B cell (primary cell): ENCODE measurements around the gene PCDH15. TPM values are rescaled to one million over a fixed set of nuclear protein-coding genes. Genes with fewer than 3 reads are reported as not detected.

Source experiments
- ATAC-seq: fragments of 200-7000 bp; cut with Tn5 transposase; one replicate; pipeline ENCODE4 v1.10.0; 2021; ENCODE audit warnings: low read depth, mild to moderate bottlenecking, moderate number of reproducible peaks, moderate library complexity
- CTCF ChIA-PET: fragments of 350-600 bp; sonication (Branson Sonifier 250); formaldehyde crosslinking; loops from one replicate; lab custom pipeline; 2021; ENCODE audit warnings: antibody characterized with exemption, inconsistent platforms; lab: Charles Lee
- POLR2A ChIA-PET: fragments of 350-600 bp; sonication (Branson Sonifier 250); formaldehyde crosslinking; loops from one replicate; lab custom pipeline; 2021; ENCODE audit warnings: antibody characterized with exemption; lab: Charles Lee
- DNase-seq: peaks from one replicate; pipeline ENCODE4 v3.0.0; 2013
- H2AFZ ChIP-seq: 2 replicates; pipeline ENCODE4 v1.6.1; 2012; ENCODE audit warnings: mild to moderate bottlenecking, low read depth, low read length; ENCODE audit not compliant: insufficient read depth, poor library complexity, severe bottlenecking
- H3K27ac ChIP-seq, 2 donors: 1 replicate in 1 of 2; 2 replicates in 1 of 2; pipeline ENCODE4 v1.5.1; 2012 to 2013; ENCODE audit warnings: low read length in 2 of 2, mild to moderate bottlenecking in 2 of 2, moderate library complexity in 1 of 2
- H3K27me3 ChIP-seq, 4 experiments: fragments of 200-600 bp in 1 of 4; sonication (generic) in 1 of 4; replicated peaks in 1 of 4; 1 replicate in 2 of 4; 2 replicates in 2 of 4; pipeline versions ENCODE4 v1.6.1 to v1.7.0; 2013 to 2016; ENCODE audit warnings: low read length in 3 of 4, mild to moderate bottlenecking in 2 of 4, mixed read lengths in 1 of 4, moderate library complexity in 1 of 4; ENCODE audit not compliant: insufficient read depth in 4 of 4, control insufficient read depth in 3 of 4; ENCODE audit errors: control extremely low read depth in 1 of 4
- H3K36me3 ChIP-seq, 2 experiments: replicated peaks in 1 of 2; 1 replicate in 1 of 2; 2 replicates in 1 of 2; pipeline versions ENCODE4 v1.6.1 to v1.7.1; 2013; ENCODE audit warnings: low read length in 1 of 2; ENCODE audit not compliant: insufficient read depth in 2 of 2, control insufficient read depth in 1 of 2; ENCODE audit errors: control extremely low read depth in 1 of 2, extremely low read depth in 1 of 2
- H3K4me1 ChIP-seq, 2 donors: fragments of 200-600 bp in 1 of 2; sonication (generic) in 1 of 2; 1 replicate in 1 of 2; 2 replicates in 1 of 2; pipeline versions ENCODE4 v1.5.1 to v1.6.1; 2013 to 2017; ENCODE audit warnings: low read length in 2 of 2; ENCODE audit not compliant: control insufficient read depth in 2 of 2, insufficient read depth in 2 of 2
- H3K4me2 ChIP-seq: replicated peaks from 2 replicates; pipeline ENCODE3; 2012; ENCODE audit warnings: mild to moderate bottlenecking, low read depth, low read length; ENCODE audit not compliant: poor library complexity, severe bottlenecking
- H3K4me3 ChIP-seq, 5 experiments: fragments of 200-600 bp in 1 of 5; sonication (generic) in 1 of 5; 1 replicate in 3 of 5; 2 replicates in 2 of 5; pipeline versions ENCODE4 v1.5.1 to v1.7.0; 2011 to 2016; ENCODE audit warnings: low read length in 4 of 5, mild to moderate bottlenecking in 4 of 5, low read depth in 2 of 5, control low read depth in 1 of 5, moderate library complexity in 1 of 5; ENCODE audit not compliant: insufficient read depth in 1 of 5; ENCODE audit errors: control extremely low read depth in 1 of 5, extremely low read depth in 1 of 5
- H3K79me2 ChIP-seq: fragments of 200-600 bp; sonication (generic); one replicate; pipeline ENCODE4 v1.6.0; 2016; ENCODE audit warnings: low read length; ENCODE audit not compliant: control insufficient read depth, insufficient read depth
- H3K9ac ChIP-seq: fragments of 200-600 bp; sonication (generic); 2 replicates; pipeline ENCODE4 v1.6.1; 2017; ENCODE audit warnings: mild to moderate bottlenecking, low read length, moderate library complexity
- H3K9me3 ChIP-seq, 3 donors: one replicate each; pipeline versions ENCODE4 v1.6.1 to v1.7.1; 2013; ENCODE audit warnings: low read length in 2 of 3; ENCODE audit not compliant: control insufficient read depth in 2 of 3, insufficient read depth in 1 of 3; ENCODE audit errors: control extremely low read depth in 1 of 3
- H4K20me1 ChIP-seq: 2 replicates; pipeline ENCODE4 v1.6.0; 2012; ENCODE audit warnings: mild to moderate bottlenecking, low read length; ENCODE audit not compliant: insufficient read depth, control insufficient read depth, poor library complexity, severe bottlenecking
- H3K27ac Mint-ChIP-seq: one replicate; pipeline ENCODE4 v1.8.0; 2021; ENCODE audit warnings: mixed read lengths
- H3K27me3 Mint-ChIP-seq: one replicate; pipeline ENCODE4 v1.8.0; 2021; ENCODE audit warnings: mixed read lengths
- H3K4me1 Mint-ChIP-seq: one replicate; pipeline ENCODE4 v1.8.0; 2021; ENCODE audit warnings: mixed read lengths
- H3K4me3 Mint-ChIP-seq: one replicate; pipeline ENCODE4 v1.8.0; 2021; ENCODE audit warnings: mixed read lengths
- H3K9me3 Mint-ChIP-seq: one replicate; pipeline ENCODE4 v1.8.0; 2022; ENCODE audit warnings: mixed read lengths; ENCODE audit not compliant: insufficient read depth
- CTCF ChIP-seq: fragments of 200-600 bp; IDR thresholded peaks from one replicate; pipeline ENCODE4 v1.8.0; 2022; ENCODE audit warnings: antibody characterized with exemption, mild to moderate bottlenecking
- EZH2 ChIP-seq: IDR thresholded peaks from 2 replicates; pipeline ENCODE4 v1.6.1; 2012; ENCODE audit warnings: borderline replicate concordance, low read depth, mild to moderate bottlenecking, moderate library complexity, low read length; ENCODE audit not compliant: insufficient read depth, poor library complexity, severe bottlenecking
- WGBS: methylation state at CpG from one replicate; pipeline ENCODE4 v1.1.5; 2013; ENCODE audit warnings: missing lambda C conversion rate; ENCODE audit not compliant: insufficient coverage; 5-methylcytosine and 5-hydroxymethylcytosine counted together
- intact Hi-C: fragments of 100-400 bp; cut with micrococcal nuclease; formaldehyde crosslinking; loops from one replicate; pipeline ENCODE4 v1.10.0; 2022
- polyA plus RNA-seq: library from polyadenylated mRNA; depleted of rRNA; stranded (reverse); fragments of >200 nt; gene quantifications from 2 replicates; pipeline ENCODE4 v1.2.3, GENCODE V29; 2012
- total RNA-seq, 2 donors: library from RNA; stranded (reverse); fragments of 120-200 nt in 1 of 2; gene quantifications; 1 replicate in 1 of 2; 2 replicates in 1 of 2; pipeline versions ENCODE4 v1.2.3 to v1.2.4, GENCODE V29; 2013 to 2022

The PCDH15 gene
- total and polyA plus RNA-seq, 2 donors (not counting 1 experiment from before 2014, with no cell fraction given) = not detected

GRCh38 chr10:54137396-54137795, 663.6 kb downstream of the PCDH15 start:
- no peaks in the 10 kb centered on the region for H3K27me3 Mint-ChIP-seq
- 83% methylated on average over 1 of the region's 2 CpGs for WGBS
- CTCF ChIA-PET = no interaction called here

GRCh38 chr10:54133203-54133602, 667.8 kb downstream of the PCDH15 start:
- H3K79me2 ChIP-seq = no peaks in the 10 kb centered on the region
- Mint-ChIP-seq H3K27ac (no peak overlapping the region), H3K27me3 (no peaks in the 10 kb centered on the region), H3K9me3 (peaks cover 5% of the 10 kb centered on the region), H3K4me3 (no peak overlapping the region), H3K4me1 (no peaks in the 10 kb centered on the region)
- TF ChIP-seq EZH2 = no peak
- TF ChIP-seq CTCF = no peak
- no peaks in the 10 kb centered on the region for H3K4me1 ChIP-seq
- no peaks in the 10 kb centered on the region for H4K20me1 ChIP-seq
- no peak overlapping the region for H3K4me3 ChIP-seq
- POLR2A ChIA-PET = no interaction called here
- DNase-seq = no peak
- H3K27ac ChIP-seq = no peak overlapping the region
- no peaks in the 10 kb centered on the region for H3K9me3 ChIP-seq
- no peak for ATAC-seq
- no peaks in the 10 kb centered on the region for H3K36me3 ChIP-seq
- CTCF ChIA-PET = no interaction called here
- no peaks in the 10 kb centered on the region for H3K27me3 ChIP-seq
- intact Hi-C loops = no loop called here
- H2AFZ ChIP-seq = no peak overlapping the region
- no peak overlapping the region for H3K9ac ChIP-seq
- no peak overlapping the region for H3K4me2 ChIP-seq
- WGBS = no CpG with 5 or more reads among the region's 3 CpGs

More at GRCh38 chr10:54137396-54137795, 663.6 kb downstream of the PCDH15 start:
- H3K4me3 ChIP-seq = no peak overlapping the region
- H3K4me3 Mint-ChIP-seq = no peak overlapping the region
- no peak overlapping the region for H2AFZ ChIP-seq
- H3K27ac Mint-ChIP-seq = no peak overlapping the region
- H3K79me2 ChIP-seq = no peaks in the 10 kb centered on the region
- DNase-seq = no peak
- no peaks in the 10 kb centered on the region for H4K20me1 ChIP-seq
- H3K4me1 ChIP-seq = no peaks in the 10 kb centered on the region
- H3K9me3 ChIP-seq = peaks cover 0 to 5% (median 1%) of the 10 kb centered on the region in 3 donors
- no peak overlapping the region for H3K27ac ChIP-seq
- H3K27me3 ChIP-seq = no peaks in the 10 kb centered on the region
- POLR2A ChIA-PET = no interaction called here
- H3K9me3 Mint-ChIP-seq = peaks cover 12% of the 10 kb centered on the region
- no peaks in the 10 kb centered on the region for H3K4me1 Mint-ChIP-seq
- no peak overlapping the region for H3K4me2 ChIP-seq
- H3K9ac ChIP-seq = no peak overlapping the region
- ATAC-seq = no peak
- no peak for TF ChIP-seq EZH2
- no peak for TF ChIP-seq CTCF
- intact Hi-C loops = no loop called here
- H3K36me3 ChIP-seq = no peaks in the 10 kb centered on the region
